HG02759 (cell line): Measurements from ENCODE around the gene SPR.

ENCODE experiments used
- ATAC-seq: cut with Tn5 transposase; IDR thresholded peaks from one replicate; pipeline ENCODE4 v1.9.1; 2021; ENCODE audit warnings: mild to moderate bottlenecking, moderate library complexity; ENCODE audit not compliant: unreplicated experiment

SPR gene

GRCh38 chr2:72929010-72929409, 41.8 kb downstream of the SPR start:
- ATAC-seq = no peak

DNA sequence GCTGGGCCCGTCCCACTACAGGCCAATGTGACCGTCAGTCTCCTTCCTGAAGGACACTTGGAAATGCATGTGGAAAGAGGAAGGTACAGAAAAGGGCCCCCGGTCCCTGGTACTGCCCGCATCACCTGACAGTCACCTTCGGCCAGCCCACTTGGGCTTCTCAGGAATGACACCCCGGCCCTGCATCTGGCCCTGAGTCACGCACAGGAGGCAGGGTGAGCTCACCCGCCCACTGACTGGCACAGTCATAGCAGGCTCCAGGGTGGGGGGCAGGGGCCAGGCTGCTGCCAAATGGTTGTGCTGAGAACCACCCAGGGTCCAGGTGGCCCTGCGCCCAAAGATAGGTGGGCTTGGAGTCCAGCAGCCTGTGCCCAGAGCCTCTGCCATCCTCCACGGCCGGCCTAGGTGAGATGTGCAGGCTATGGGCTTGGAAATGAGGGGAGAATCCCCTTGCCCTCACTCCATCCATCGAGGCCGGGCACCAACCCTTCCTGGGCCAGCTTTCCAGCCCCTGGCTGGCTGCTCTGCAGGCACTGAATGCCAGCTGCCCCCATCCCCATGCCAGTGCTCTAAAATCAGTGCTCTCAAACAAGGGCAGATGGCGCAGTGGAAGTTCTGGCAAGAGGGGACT, 44.2 kb downstream of the SPR start:
- no peak for ATAC-seq

DNA sequence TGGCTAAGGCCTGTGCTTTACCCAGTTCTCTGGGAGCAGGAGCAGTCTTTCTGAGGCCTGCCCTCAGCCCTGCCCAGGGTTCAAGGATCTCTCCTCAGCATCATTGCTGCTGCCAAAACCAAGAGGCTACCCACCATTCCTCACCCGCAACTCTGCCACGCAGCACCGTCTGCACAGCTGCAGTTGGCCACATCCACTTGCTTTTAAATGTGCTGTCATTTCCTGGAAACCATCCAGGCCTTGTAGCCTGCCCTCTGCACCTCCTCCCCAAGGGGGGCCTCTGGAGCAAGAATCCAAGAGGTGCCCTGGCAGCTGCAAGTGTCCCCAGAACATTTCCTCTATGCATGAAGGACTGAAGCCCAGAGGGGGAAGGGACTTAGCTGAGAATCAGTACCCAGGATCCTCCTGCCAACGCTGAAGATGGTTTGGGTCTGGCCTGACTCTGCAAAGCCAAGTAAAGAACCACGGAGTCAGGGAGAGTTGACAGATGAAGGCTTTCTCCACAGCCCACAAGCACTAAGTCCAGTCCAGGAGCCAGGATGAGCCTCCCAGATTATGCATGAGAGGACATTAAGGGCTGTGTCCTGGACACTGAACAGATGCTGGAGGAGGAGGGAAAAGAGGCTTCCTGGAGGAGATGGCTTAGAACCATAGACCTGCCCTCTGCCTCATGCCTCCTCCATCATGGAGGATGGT, 45.0 kb downstream of the SPR start:
- ATAC-seq = no peak

DNA sequence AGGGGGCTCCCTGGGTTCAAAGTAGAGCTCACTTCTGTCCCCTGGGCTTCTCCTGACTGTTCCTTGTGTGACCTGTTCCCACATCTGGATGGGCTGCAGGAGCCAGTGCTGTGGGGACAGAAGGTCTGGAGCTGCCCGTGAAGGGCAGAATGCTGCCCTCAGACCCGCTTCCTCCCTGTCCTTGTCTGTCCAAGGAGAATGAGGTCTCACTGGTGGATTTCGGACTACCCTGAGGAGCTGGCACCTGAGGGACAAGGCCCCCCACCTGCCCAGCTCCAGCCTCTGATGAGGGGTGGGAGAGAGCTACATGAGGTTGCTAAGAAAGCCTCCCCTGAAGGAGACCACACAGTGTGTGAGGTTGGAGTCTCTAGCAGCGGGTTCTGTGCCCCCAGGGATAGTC, 45.6 kb downstream of the SPR start:
- no peak for ATAC-seq

GRCh38 chr2:72933207-72933606, 46.0 kb downstream of the SPR start:
- no peak for ATAC-seq

GRCh38 chr2:72933646-72934151, 46.5 kb downstream of the SPR start:
- no peak for ATAC-seq

DNA sequence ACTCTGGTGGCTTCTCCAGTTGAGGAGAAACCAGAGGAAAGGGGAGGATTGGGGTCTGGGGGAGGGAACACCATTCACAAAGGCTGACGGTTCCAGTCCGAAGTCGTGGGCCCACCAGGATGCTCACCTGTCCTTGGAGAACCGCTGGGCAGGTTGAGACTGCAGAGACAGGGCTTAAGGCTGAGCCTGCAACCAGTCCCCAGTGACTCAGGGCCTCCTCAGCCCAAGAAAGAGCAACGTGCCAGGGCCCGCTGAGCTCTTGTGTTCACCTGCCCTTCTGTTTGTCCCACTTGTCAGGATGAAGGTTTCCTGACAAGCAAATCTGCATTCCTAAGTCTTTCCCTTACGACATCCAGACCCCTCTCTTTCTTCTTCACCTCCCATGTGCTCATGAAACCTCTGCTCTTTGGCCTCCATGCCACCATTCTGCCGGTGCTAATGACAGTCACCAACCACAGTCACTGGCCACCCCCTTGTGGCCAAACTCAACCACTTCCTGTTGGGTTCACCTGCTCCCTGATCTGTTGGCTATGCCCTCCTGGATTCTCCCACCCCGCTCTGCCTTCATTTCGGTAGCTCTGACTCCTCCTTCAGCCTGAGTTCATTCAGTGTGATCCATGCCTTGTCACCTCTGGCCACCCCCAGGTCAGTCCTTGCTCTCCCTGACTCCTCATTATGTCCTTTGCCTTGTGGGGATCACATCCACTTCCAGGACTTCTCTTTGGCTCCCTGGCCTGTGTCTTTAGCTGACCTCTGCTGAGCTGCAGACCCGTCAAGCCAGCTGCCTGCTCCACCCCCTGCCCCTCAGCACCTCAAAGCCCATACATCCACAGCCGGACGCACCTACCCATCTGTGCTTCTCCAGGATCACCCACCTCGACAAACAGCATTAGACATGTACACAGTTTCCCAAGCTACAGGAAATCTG, 47.7 kb downstream of the SPR start:
- ATAC-seq = peak; percentile 68

DNA sequence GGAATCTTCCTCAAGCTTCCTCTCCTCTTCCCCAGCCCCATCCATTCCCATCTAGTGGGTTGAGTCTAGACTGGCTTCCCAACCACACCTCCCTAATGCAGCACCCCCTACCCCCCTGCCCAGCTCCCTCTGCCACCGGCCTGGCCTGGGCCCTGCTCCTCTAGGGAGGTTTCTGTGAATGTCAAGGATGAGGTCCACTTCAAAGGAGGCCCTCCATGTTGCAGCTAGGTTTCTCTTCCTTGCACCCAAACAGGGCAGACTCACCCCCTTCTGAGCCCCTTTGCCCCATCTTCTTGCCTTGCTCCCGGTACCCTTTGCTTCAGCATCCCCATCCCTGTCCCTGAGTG, 48.4 kb downstream of the SPR start:
- no peak for ATAC-seq

DNA sequence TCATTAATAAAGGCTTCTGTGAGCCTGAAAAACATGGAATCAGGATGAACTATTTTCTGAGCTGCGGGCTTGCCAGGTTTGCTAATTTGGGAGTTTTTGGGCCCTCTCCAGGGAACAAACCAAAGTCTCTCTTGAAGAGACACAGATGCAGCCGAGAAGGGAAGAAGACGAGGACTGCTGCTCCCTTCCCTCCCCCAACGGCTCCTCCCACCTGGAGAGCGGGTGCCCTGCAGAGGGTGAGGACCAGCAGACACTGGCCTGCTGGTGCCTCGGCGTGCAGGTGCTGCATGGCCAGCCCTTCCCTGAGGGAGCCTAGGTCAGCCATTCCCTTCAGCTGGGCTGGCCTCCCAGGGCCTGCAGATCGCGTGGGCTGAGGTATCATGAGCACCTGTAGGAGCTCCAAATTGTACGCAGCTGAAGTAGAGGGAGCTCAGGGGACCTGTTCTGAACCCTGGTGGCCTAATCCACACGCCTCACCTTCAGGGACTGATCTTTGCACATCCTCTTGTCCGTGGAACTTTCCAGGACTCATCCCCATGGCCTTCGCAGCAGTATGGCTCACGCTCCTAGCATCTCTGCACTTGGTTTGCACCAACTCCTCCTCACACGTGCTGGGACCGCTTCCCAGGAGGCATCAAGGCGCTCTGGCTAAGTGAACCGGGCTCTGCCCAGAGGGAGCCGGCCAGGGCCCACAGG, 49.6 kb downstream of the SPR start:
- ATAC-seq = no peak

DNA sequence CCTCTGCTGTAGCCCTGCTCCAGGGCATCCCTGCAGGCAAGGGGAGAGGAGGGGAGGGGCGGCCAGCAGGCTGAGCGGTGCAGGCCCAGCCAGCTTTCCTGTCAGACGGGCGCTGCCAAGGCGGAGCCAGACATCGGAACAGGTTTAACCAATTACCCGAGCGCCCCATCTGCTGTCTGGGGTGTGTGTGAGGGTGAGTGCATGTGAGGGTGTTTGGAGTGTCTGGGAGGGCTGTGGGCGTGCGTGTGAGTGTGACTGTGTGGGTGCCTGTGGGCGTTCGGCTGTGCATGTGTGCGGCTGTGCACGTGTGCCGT, 50.1 kb downstream of the SPR start:
- no peak for ATAC-seq

GRCh38 chr2:72938455-72938854, 51.2 kb downstream of the SPR start:
- no peak for ATAC-seq

GRCh38 chr2:72940361-72940760, 53.2 kb downstream of the SPR start:
- no peak for ATAC-seq

GRCh38 chr2:72940786-72941185, 53.6 kb downstream of the SPR start:
- ATAC-seq = no peak
